HepG2 (cell line): Measurements from ENCODE around the gene UBAP2L. TPM values are rescaled to one million over a fixed set of nuclear protein-coding genes. Genes with fewer than 3 reads are reported as not detected.
A peak's percentile ranks its signal among the peaks of the same experiment; 100 is the strongest.

Source experiments
- FIP1L1 ChIP-seq: fragments of 200-400 bp; formaldehyde crosslinking; IDR thresholded peaks from 2 replicates; pipeline ENCODE4 v1.6.1; 2018; ENCODE audit warnings: low read depth, mild to moderate bottlenecking, low read length, moderate library complexity, borderline replicate concordance; ENCODE audit not compliant: insufficient read depth
- GABPB1 ChIP-seq: IDR thresholded peaks from 2 replicates; pipeline ENCODE4 v1.6.1; 2016; ENCODE audit warnings: mild to moderate bottlenecking, missing genetic modification reagents, moderate library complexity, missing compliant biosample characterization
- HNF4A ChIP-seq: sonication (generic); formaldehyde crosslinking; IDR thresholded peaks from 2 replicates; pipeline ENCODE4 v1.4.0; 2020; ENCODE audit warnings: missing genetic modification reagents
- MIER3 ChIP-seq: IDR thresholded peaks from 2 replicates; pipeline ENCODE4 v1.6.1; 2016; ENCODE audit warnings: missing compliant biosample characterization, borderline replicate concordance
- PRDM15 ChIP-seq: sonication (generic); formaldehyde crosslinking; IDR thresholded peaks from 2 replicates; pipeline ENCODE4 v1.4.0; 2020; ENCODE audit warnings: missing genetic modification reagents
- SNAPC2 ChIP-seq: sonication (generic); formaldehyde crosslinking; IDR thresholded peaks from 2 replicates; pipeline ENCODE4 v1.8.1; 2022; ENCODE audit warnings: mild to moderate bottlenecking, missing genetic modification reagents
- SNAPC4 ChIP-seq: sonication (generic); formaldehyde crosslinking; IDR thresholded peaks from 2 replicates; pipeline ENCODE4 v1.4.0; 2020; ENCODE audit warnings: mild to moderate bottlenecking, missing genetic modification reagents
- SRSF4 ChIP-seq: fragments of 200-400 bp; formaldehyde crosslinking; IDR thresholded peaks from one replicate; pipeline ENCODE4 v1.6.1; 2018; ENCODE audit warnings: mild to moderate bottlenecking, low read depth, low read length, moderate library complexity; ENCODE audit not compliant: poor library complexity, severe bottlenecking
- ZFP1 ChIP-seq: IDR thresholded peaks from 2 replicates; pipeline ENCODE4 v1.6.1; 2016
- ZNF143 ChIP-seq: sonication (generic); formaldehyde crosslinking; IDR thresholded peaks from 2 replicates; pipeline ENCODE4 v1.4.0; 2020; ENCODE audit warnings: missing genetic modification reagents
- ZNF224 ChIP-seq: sonication (generic); formaldehyde crosslinking; IDR thresholded peaks from 2 replicates; pipeline ENCODE4 v1.5.0; 2020; ENCODE audit warnings: mild to moderate bottlenecking, missing genetic modification reagents
- ZNF549 ChIP-seq: sonication (generic); formaldehyde crosslinking; IDR thresholded peaks from 2 replicates; pipeline ENCODE4 v1.5.0; 2020; ENCODE audit warnings: missing genetic modification reagents
- ZNF550 ChIP-seq: sonication (generic); formaldehyde crosslinking; IDR thresholded peaks from 2 replicates; pipeline ENCODE4 v1.4.0; 2020; ENCODE audit warnings: mild to moderate bottlenecking, missing genetic modification reagents, borderline replicate concordance
- ZNF687 ChIP-seq: sonication (generic); formaldehyde crosslinking; IDR thresholded peaks from 2 replicates; pipeline ENCODE4 v1.5.1; 2020; ENCODE audit warnings: mild to moderate bottlenecking, missing genetic modification reagents, moderate library complexity
- ZSCAN25 ChIP-seq: sonication (generic); formaldehyde crosslinking; IDR thresholded peaks from 2 replicates; pipeline ENCODE4 v1.8.0; 2022; ENCODE audit warnings: mild to moderate bottlenecking, missing genetic modification reagents
- polyA plus RNA-seq, 8 experiments: library from polyadenylated mRNA; depleted of rRNA in 3 of 8; stranded (reverse) in 7 of 8; unstranded in 1 of 8; fragments of >200 nt; fragmentation: Illumina TruSeq in 4 of 8; extraction: Trizol in 4 of 8; gene quantifications; 2 replicates each; pipeline versions ENCODE4 v1.2.1 to v1.2.3, GENCODE V29; 2011 to 2016; ENCODE audit warnings: low read depth in 4 of 8, missing spikeins in 1 of 8, mixed read lengths in 1 of 8; ENCODE audit not compliant: insufficient read depth in 1 of 8
- total RNA-seq, 5 experiments: library from RNA; depleted of rRNA; stranded (reverse); fragments of >200 nt; fragmentation: Illumina TruSeq; extraction: Trizol; gene quantifications; 2 replicates each; pipeline ENCODE4 v1.2.3, GENCODE V29; 2016; ENCODE audit warnings: low read depth in 1 of 5

UBAP2L gene
- total and polyA plus RNA-seq, 2 of the 13 experiments (the other 11 are each of a cell fraction or from before 2014, with no cell fraction given): 74.2 to 159 TPM

GRCh38 chr1:154220071-154220969 lies at the start of gene UBAP2L (continued):
- TF ChIP-seq PRDM15 (CRISPR knock-in tag): peak; percentile 40; the same call in 1 of the 2 replicates
- no peak; the same call in 1 of the 2 replicates for TF ChIP-seq SNAPC2 (CRISPR knock-in tag)
- peak; percentile 99 for TF ChIP-seq ZNF687 (CRISPR knock-in tag)
- TF ChIP-seq ZNF550 (CRISPR knock-in tag): no peak
- TF ChIP-seq FIP1L1: no peak
- peak; percentile 68 for TF ChIP-seq ZFP1
- no peak for TF ChIP-seq SRSF4
- TF ChIP-seq HNF4A (CRISPR knock-in tag): peak; percentile 49
- peak; percentile 80 for TF ChIP-seq ZNF143 (CRISPR knock-in tag)
- TF ChIP-seq MIER3 (CRISPR knock-in tag): peak; percentile 97
- no peak; the same call in 1 of the 2 replicates for TF ChIP-seq ZNF549 (CRISPR knock-in tag)
- peak; percentile 75; the same call in 1 of the 2 replicates for TF ChIP-seq ZSCAN25 (CRISPR knock-in tag)
- 0 out of 2 replicates have a peak, but pooled peaks have one; percentile 34 for TF ChIP-seq ZNF224 (CRISPR knock-in tag)
- peak; percentile 93 for TF ChIP-seq GABPB1 (CRISPR knock-in tag)
- peak; percentile 87; the same call in 1 of the 2 replicates for TF ChIP-seq SNAPC4 (CRISPR knock-in tag)
